HG02981 (cell line): ENCODE results near the gene CCL27.

ENCODE experiments used
- ATAC-seq: cut with Tn5 transposase; IDR thresholded peaks from one replicate; pipeline ENCODE4 v1.9.1; 2021; ENCODE audit warnings: mild to moderate bottlenecking, moderate library complexity; ENCODE audit not compliant: unreplicated experiment

Gene CCL27

GRCh38 chr9:34628656-34629490, 33.6 kb downstream of the CCL27 start, which contains the start of gene ARID3C:
ARID3C (minus strand) TSS chr9:34629066; CDS start chr9:34628014, 1,052 bp downstream.
- no peak for ATAC-seq

GRCh38 chr9:34627716-34628655, 34.5 kb downstream of the CCL27 start:
- ATAC-seq: no peak

GRCh38 chr9:34625186-34625486, 37.3 kb downstream of the CCL27 start:
- no peak for ATAC-seq

- no peak for ATAC-seq
Observed at GRCh38 chr9:34624475-34625185, 37.8 kb downstream of the CCL27 start.

- ATAC-seq: no peak
Observed at GRCh38 chr9:34623374-34624235, 38.9 kb downstream of the CCL27 start.

- peak; percentile 98 for ATAC-seq
Observed at GRCh38 chr9:34620061-34620994, 42.1 kb downstream of the CCL27 start, which contains the start of gene DCTN3. DCTN3 (minus strand) TSS chr9:34620495; CDS start chr9:34620464, 31 bp downstream.

- no peak for ATAC-seq
Observed at GRCh38 chr9:34615132-34615531, 47.3 kb downstream of the CCL27 start.

GRCh38 chr9:34612788-34613390, 49.6 kb downstream of the CCL27 start:
- no peak for ATAC-seq
